Nephron (organoid): ENCODE data around the gene MSRB3.

Source experiments
- H3K27ac Mint-ChIP-seq, 3 experiments: 2 replicates each; pipeline ENCODE4 v1.8.0; 2020; ENCODE audit warnings: mixed read lengths in 3 of 3, mild to moderate bottlenecking in 2 of 3, moderate library complexity in 1 of 3
- H3K27me3 Mint-ChIP-seq: 2 replicates; pipeline ENCODE4 v1.8.0; 2021; ENCODE audit warnings: low read depth, mild to moderate bottlenecking, moderate library complexity, mixed read lengths
- H3K36me3 Mint-ChIP-seq: 2 replicates; pipeline ENCODE4 v1.8.0; 2020; ENCODE audit warnings: low read depth, mixed read lengths
- H3K4me1 Mint-ChIP-seq: 2 replicates; pipeline ENCODE4 v1.8.0; 2020; ENCODE audit warnings: mixed read lengths
- H3K4me3 Mint-ChIP-seq, 3 experiments: 2 replicates each; pipeline ENCODE4 v1.8.0; 2020; ENCODE audit warnings: mild to moderate bottlenecking in 3 of 3, mixed read lengths in 3 of 3, moderate library complexity in 2 of 3
- H3K9me3 Mint-ChIP-seq: 2 replicates; pipeline ENCODE4 v1.8.0; 2020; ENCODE audit warnings: mixed read lengths
- TF ChIP-seq, protein P1 (sequence below), 3 experiments: fragments of 200-600 bp; sonication (generic); IDR thresholded peaks; one replicate each; pipeline ENCODE4 v1.5.0; 2021; ENCODE audit warnings: antibody characterized with exemption in 3 of 3; ENCODE audit not compliant: unreplicated experiment in 3 of 3

Gene MSRB3

DNA sequence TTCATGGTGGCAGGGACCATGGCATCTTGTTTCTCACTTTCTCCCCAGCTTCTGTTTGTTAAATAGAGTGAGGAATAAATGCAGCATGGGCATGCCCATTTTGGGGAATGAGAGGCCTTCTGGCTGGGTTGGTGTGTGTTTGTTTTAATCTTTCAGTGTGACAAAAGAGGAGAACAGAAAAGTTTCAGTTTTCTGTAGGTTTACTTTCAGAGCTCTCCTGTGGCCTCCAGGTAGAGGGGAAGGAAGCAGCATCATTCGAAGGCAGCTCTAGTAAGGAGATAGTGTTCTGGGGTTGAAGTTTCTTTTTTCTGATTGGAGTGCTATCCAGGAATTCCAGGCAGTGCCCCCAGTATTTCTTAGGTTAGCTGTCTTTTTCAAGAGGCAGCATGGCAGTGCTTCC is 15.3 kb downstream of the MSRB3 start:
- Mint-ChIP-seq H3K27me3 (no peaks in the 10 kb centered on the region), H3K27ac (no peak overlapping the region), H3K4me3 (no peak overlapping the region), H3K4me1 (no peaks in the 10 kb centered on the region), H3K9me3 (no peaks in the 10 kb centered on the region), H3K36me3 (no peaks in the 10 kb centered on the region)
- TF ChIP-seq, protein P1, sequence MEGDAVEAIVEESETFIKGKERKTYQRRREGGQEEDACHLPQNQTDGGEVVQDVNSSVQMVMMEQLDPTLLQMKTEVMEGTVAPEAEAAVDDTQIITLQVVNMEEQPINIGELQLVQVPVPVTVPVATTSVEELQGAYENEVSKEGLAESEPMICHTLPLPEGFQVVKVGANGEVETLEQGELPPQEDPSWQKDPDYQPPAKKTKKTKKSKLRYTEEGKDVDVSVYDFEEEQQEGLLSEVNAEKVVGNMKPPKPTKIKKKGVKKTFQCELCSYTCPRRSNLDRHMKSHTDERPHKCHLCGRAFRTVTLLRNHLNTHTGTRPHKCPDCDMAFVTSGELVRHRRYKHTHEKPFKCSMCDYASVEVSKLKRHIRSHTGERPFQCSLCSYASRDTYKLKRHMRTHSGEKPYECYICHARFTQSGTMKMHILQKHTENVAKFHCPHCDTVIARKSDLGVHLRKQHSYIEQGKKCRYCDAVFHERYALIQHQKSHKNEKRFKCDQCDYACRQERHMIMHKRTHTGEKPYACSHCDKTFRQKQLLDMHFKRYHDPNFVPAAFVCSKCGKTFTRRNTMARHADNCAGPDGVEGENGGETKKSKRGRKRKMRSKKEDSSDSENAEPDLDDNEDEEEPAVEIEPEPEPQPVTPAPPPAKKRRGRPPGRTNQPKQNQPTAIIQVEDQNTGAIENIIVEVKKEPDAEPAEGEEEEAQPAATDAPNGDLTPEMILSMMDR (IDR thresholded peaks at IDR 0.05; ENCODE audit: unreplicated experiment in 3 of 3): no peak

DNA sequence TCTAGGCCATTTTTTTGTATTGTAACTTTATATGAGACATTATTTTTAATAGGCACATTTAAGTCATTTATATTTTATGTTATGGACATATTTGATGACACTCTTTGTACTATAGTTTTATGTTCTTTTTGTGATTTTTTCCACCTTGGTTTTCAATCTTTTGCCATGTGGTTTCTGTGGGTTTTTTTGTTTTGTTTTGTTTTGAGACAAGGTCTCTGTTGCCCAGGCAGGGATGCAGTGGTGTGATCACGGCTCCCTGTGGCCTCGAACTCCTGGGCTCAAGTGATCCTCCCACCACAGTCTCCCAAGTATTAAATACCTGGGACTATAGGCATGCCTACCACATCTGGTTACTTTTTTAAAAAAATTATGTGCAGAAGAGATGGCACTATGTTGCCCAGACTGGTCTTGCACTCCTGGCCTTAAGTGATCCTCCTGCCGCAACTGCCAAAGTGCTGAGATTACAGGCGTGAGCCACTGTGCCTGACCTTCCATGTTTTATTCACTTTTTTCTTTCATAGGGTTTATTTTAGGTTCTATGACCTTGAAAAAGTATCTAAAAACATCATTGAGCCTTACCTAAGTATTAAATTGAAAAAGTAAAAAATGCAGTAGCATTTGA is 16.3 kb downstream of the MSRB3 start:
- TF ChIP-seq, protein P1 (IDR thresholded peaks at IDR 0.05; ENCODE audit: unreplicated experiment in 3 of 3): no peak
- Mint-ChIP-seq H3K36me3 (no peaks in the 10 kb centered on the region), H3K27ac (no peak overlapping the region), H3K4me1 (no peaks in the 10 kb centered on the region), H3K27me3 (no peaks in the 10 kb centered on the region), H3K4me3 (no peak overlapping the region), H3K9me3 (no peaks in the 10 kb centered on the region)

DNA sequence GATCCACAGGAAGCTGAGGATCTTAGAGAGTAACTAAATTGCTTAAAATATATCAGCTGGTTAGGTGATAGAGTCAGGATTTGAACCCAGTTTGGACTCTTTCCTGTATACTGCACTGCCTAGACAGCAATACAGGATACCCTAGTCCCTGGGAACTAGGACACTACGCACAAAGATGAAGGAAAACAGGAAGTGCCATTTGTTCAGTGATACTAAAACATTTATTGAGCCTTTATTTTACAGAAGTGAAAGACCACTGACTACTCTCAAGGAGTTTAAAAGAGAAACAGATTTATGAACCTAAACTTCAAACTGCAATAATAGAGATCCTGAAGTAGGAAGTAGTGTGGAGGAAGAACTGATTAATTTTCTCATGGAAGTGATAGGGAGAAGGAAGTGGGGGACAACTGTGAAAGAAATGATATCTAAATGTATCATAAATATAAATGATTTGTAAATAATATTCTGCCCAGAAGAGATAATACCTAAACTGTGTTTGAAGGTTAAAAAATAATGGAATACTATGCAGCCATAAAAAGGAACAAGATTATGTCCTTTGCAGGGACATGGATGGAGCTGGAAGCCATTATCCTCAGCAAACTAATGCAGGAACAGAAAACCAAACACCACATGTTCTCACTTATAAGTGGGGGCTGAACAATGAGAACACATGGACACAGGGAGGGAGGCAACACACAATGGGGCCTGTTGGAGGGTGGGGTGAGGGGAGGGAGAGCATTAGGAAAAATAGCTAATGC is 18.2 kb downstream of the MSRB3 start:
- Mint-ChIP-seq H3K27ac (no peak overlapping the region), H3K4me1 (no peaks in the 10 kb centered on the region), H3K9me3 (no peaks in the 10 kb centered on the region), H3K36me3 (no peaks in the 10 kb centered on the region), H3K4me3 (no peak overlapping the region), H3K27me3 (no peaks in the 10 kb centered on the region)
- TF ChIP-seq, protein P1 (IDR thresholded peaks at IDR 0.05; ENCODE audit: unreplicated experiment in 3 of 3): no peak

DNA sequence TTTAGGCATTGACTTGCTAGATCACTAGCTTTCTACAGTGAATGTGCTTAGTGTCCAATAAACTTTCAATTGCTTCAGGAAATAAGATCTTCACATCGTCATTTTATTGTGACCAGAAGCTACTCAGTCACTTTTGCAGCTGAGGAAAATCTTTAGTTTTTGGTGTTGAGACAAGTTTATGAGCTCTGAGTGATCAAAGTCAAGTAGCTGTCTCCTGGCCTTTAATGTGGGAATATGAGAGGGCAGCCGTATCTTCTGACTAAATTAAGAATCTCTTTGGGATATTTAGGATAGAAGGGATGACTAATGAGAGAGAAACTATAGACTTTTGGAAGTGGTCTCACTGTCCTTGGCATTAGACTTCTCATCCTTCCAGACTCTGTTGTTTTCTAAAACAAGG is 21.6 kb downstream of the MSRB3 start:
- H3K27me3 Mint-ChIP-seq: no peaks in the 10 kb centered on the region

DNA sequence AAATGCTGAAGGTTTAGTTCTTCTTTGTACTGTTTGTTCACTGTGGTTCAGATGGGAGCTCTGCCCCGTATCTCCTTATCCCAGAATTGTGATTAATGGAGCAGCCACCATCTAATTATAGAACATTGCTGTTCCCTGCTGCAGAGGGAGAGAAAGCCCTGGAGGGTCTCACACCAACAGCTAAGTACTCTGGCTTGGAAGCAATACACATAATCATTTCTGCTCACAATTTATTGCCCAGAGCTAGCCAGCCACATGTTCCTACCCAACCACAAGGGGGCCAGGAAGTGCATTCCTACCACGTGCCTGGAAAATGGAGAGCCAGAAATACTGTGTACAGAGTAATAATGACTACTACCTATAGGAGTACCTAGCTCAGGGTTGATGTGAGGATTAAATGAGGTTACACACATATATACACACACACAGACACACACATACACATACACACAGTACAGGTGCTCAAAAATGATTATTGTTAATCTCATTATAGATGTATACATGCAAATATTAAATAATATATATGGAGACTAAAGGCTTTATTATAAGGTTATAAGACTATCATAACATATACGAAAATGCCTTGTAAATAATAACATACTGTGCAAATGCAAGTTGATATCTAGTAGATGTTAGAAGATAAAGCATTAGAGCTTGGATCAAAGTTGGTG is 22.3 kb downstream of the MSRB3 start:
- H3K36me3 Mint-ChIP-seq: no peaks in the 10 kb centered on the region
- TF ChIP-seq, protein P1 (IDR thresholded peaks at IDR 0.05; ENCODE audit: unreplicated experiment in 3 of 3): peak in 1 of 3 experiments; percentile 24
- no peaks in the 10 kb centered on the region for H3K4me1 Mint-ChIP-seq
- H3K9me3 Mint-ChIP-seq: no peaks in the 10 kb centered on the region
- no peak overlapping the region for H3K4me3 Mint-ChIP-seq
- no peak overlapping the region for H3K27ac Mint-ChIP-seq
- H3K27me3 Mint-ChIP-seq: no peaks in the 10 kb centered on the region

More for the DNA sequence above, 21.6 kb downstream of the MSRB3 start:
- H3K27ac Mint-ChIP-seq: no peak overlapping the region
- H3K9me3 Mint-ChIP-seq: no peaks in the 10 kb centered on the region
- H3K4me1 Mint-ChIP-seq: no peaks in the 10 kb centered on the region
- no peaks in the 10 kb centered on the region for H3K36me3 Mint-ChIP-seq
- TF ChIP-seq, protein P1 (IDR thresholded peaks at IDR 0.05; ENCODE audit: unreplicated experiment in 3 of 3): no peak
- H3K4me3 Mint-ChIP-seq: no peak overlapping the region
